Measurements from ENCODE around the gene SPEM2.

Gene SPEM2

DNA sequence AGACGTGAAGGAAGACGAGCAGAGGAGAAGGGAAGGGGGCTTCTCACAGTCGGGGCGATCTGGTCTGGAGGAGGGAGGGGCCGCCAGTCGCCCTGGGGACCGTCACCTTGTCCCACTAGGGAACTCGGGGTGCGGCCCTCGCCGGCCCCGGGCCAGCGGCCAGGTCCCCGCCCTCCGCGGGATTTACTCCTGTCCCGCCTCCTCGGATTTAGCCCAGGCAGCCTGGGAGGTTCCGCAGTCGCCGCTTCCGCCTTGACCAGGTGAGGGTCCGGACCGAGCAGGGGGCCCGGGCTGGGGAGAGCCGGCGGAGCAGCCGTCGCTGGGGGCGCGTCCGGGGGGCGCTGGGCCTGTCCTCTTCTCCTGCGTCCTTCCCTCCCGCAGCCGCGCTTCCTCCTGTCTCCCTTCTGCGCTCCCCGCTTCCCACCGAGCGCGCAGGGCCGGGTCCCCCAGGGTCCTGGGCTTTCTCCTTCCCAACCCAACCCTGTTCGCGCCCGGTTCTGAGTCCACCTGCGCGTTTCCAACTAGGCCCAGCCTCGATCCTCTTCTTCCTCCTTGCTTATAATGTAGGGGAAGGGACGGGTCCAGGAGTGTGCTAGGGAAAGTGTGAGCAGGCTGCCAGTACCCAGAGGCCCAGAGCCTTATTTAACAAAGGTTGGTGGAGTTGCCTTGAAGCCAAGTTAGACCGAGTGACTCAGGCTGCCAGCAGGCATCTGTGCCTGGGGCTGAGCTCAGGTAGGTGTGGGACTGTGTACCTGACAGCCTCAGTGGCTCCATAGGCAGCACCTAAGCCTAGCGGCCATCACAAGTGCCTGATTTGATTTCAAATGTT, 44.3 kb upstream of the SPEM2 start, which contains the start of gene TNK1:
TSS of gene TNK1 (plus strand) at position 235 of the 829 bp plus-strand sequence. CDS start 1,838 bp downstream, outside the sequence.
- H2AFZ ChIP-seq (ENCODE audit: low read length) = no peak within 1 kb of the TSS
- H4K20me1 ChIP-seq (ENCODE audit: insufficient read depth, low read length) = no peaks in the 10 kb centered on the region
- H3K27me3 ChIP-seq (ENCODE audit: insufficient read depth, low read length) = peaks cover 8% of the 10 kb centered on the region; the same call in 1 of the 2 replicates
- H3K4me2 ChIP-seq (ENCODE audit: low read length) = no peak within 1 kb of the TSS
- no peak within 1 kb of the TSS for H3K9ac ChIP-seq (ENCODE audit: low read length)
- H3K36me3 ChIP-seq (ENCODE audit: insufficient read depth, low read length) = no peaks in the 10 kb centered on the region
- no peaks in the 10 kb centered on the region for H3F3A ChIP-seq (ENCODE audit: insufficient read depth, low read length)
- peaks cover 18% of the 10 kb centered on the region for H3K4me1 ChIP-seq (ENCODE audit: insufficient read depth, low read length, severe bottlenecking)
- H3K4me3 ChIP-seq (ENCODE audit: low read depth, low read length, poor library complexity, severe bottlenecking) = no peak within 1 kb of the TSS
- no peaks in the 10 kb centered on the region for H3K79me2 ChIP-seq (ENCODE audit: insufficient read depth, low read length)
- TF ChIP-seq, protein P1, sequence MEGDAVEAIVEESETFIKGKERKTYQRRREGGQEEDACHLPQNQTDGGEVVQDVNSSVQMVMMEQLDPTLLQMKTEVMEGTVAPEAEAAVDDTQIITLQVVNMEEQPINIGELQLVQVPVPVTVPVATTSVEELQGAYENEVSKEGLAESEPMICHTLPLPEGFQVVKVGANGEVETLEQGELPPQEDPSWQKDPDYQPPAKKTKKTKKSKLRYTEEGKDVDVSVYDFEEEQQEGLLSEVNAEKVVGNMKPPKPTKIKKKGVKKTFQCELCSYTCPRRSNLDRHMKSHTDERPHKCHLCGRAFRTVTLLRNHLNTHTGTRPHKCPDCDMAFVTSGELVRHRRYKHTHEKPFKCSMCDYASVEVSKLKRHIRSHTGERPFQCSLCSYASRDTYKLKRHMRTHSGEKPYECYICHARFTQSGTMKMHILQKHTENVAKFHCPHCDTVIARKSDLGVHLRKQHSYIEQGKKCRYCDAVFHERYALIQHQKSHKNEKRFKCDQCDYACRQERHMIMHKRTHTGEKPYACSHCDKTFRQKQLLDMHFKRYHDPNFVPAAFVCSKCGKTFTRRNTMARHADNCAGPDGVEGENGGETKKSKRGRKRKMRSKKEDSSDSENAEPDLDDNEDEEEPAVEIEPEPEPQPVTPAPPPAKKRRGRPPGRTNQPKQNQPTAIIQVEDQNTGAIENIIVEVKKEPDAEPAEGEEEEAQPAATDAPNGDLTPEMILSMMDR (IDR thresholded peaks at IDR 0.05; ENCODE audit: low read length) = no peak
- no peak for TF ChIP-seq EZH2 (IDR thresholded peaks at IDR 0.05; ENCODE audit: borderline replicate concordance, low read length)
- peaks cover 9% of the 10 kb centered on the region for H3K9me3 ChIP-seq (ENCODE audit: low read length)
- no peaks in the 10 kb centered on the region for H3K9me2 ChIP-seq (ENCODE audit: low read depth, low read length)
- no peak within 1 kb of the TSS for H3K27ac ChIP-seq (ENCODE audit: low read depth, low read length, poor library complexity, severe bottlenecking)

- peaks cover 2% of the 10 kb centered on the region; the same call in 1 of the 2 replicates for H3K36me3 ChIP-seq (ENCODE audit: insufficient read depth, low read length)
- H3K4me3 ChIP-seq (ENCODE audit: low read depth, low read length, poor library complexity, severe bottlenecking) = no peak overlapping the region
- no peak overlapping the region for H2AFZ ChIP-seq (ENCODE audit: low read length)
- no peak overlapping the region for H3K27ac ChIP-seq (ENCODE audit: low read depth, low read length, poor library complexity, severe bottlenecking)
- H3K27me3 ChIP-seq (ENCODE audit: insufficient read depth, low read length) = peaks cover 8% of the 10 kb centered on the region; the same call in 1 of the 2 replicates
- peaks cover 9% of the 10 kb centered on the region for H3K9me3 ChIP-seq (ENCODE audit: low read length)
- peaks cover 18% of the 10 kb centered on the region for H3K4me1 ChIP-seq (ENCODE audit: insufficient read depth, low read length, severe bottlenecking)
- no peaks in the 10 kb centered on the region for H4K20me1 ChIP-seq (ENCODE audit: insufficient read depth, low read length)
- no peak overlapping the region for H3K9ac ChIP-seq (ENCODE audit: low read length)
- H3K79me2 ChIP-seq (ENCODE audit: insufficient read depth, low read length) = no peaks in the 10 kb centered on the region
- H3F3A ChIP-seq (ENCODE audit: insufficient read depth, low read length) = no peaks in the 10 kb centered on the region
- no peaks in the 10 kb centered on the region for H3K9me2 ChIP-seq (ENCODE audit: low read depth, low read length)
- no peak overlapping the region for H3K4me2 ChIP-seq (ENCODE audit: low read length)
- no peak for TF ChIP-seq EZH2 (IDR thresholded peaks at IDR 0.05; ENCODE audit: borderline replicate concordance, low read length)
- TF ChIP-seq, protein P1 (IDR thresholded peaks at IDR 0.05; ENCODE audit: low read length) = no peak
These were observed 42.5 kb upstream of the SPEM2 start for GRCh38 chr17:7382901-7383300.

GRCh38 chr17:7383371-7383741, 42.1 kb upstream of the SPEM2 start:
- peak overlapping the region; percentile 72; the same call in 1 of the 2 replicates for H3K9ac ChIP-seq (ENCODE audit: low read length)
- H4K20me1 ChIP-seq (ENCODE audit: insufficient read depth, low read length) = no peaks in the 10 kb centered on the region

More at GRCh38 chr17:7383371-7383741, 42.1 kb upstream of the SPEM2 start:
- Histone ChIP-seq H3K79me2 (ENCODE audit: insufficient read depth, low read length) (no peaks in the 10 kb centered on the region), H3K27me3 (ENCODE audit: insufficient read depth, low read length) (peaks cover 8% of the 10 kb centered on the region; the same call in 1 of the 2 replicates), H3K9me2 (ENCODE audit: low read depth, low read length) (no peaks in the 10 kb centered on the region), H3K4me2 (ENCODE audit: low read length) (peak overlapping the region; percentile 91), H3K4me1 (ENCODE audit: insufficient read depth, low read length, severe bottlenecking) (peaks cover 18% of the 10 kb centered on the region), H2AFZ (ENCODE audit: low read length) (no peak overlapping the region), H3K4me3 (ENCODE audit: low read depth, low read length, poor library complexity, severe bottlenecking) (peak overlapping the region; percentile 68), H3K27ac (ENCODE audit: low read depth, low read length, poor library complexity, severe bottlenecking) (no peak overlapping the region), H3K36me3 (ENCODE audit: insufficient read depth, low read length) (peaks cover 4% of the 10 kb centered on the region; the same call in 1 of the 2 replicates), H3F3A (ENCODE audit: insufficient read depth, low read length) (no peaks in the 10 kb centered on the region), H3K9me3 (ENCODE audit: low read length) (peaks cover 9% of the 10 kb centered on the region)
- TF ChIP-seq EZH2 (IDR thresholded peaks at IDR 0.05; ENCODE audit: borderline replicate concordance, low read length) = no peak
- TF ChIP-seq, protein P1 (IDR thresholded peaks at IDR 0.05; ENCODE audit: low read length) = no peak

Measured in OCI-LY1 (cell line).